Heart right ventricle (tissue), 16 donors: ENCODE data around the gene TAL1. TPM values are rescaled to one million over a fixed set of nuclear protein-coding genes. Genes with fewer than 3 reads are reported as not detected.

Experiments
- ATAC-seq, 8 donors: fragments of 200-7000 bp; cut with Tn5 transposase; one replicate each; pipeline ENCODE4 v1.9.1; 2020; ENCODE audit warnings: mild to moderate bottlenecking in 8 of 8, moderate library complexity in 8 of 8, moderate number of reproducible peaks in 1 of 8
- DNase-seq, 2 donors: peaks; one replicate each; pipeline ENCODE4 v3.0.0-alpha.2; 2020
- H3K27ac ChIP-seq, 10 donors: fragments of 200-600 bp; sonication (generic) in 2 of 10; one replicate each; pipeline versions ENCODE4 v1.5.0 to v1.8.0; 2020 to 2022; ENCODE audit warnings: mild to moderate bottlenecking in 3 of 10
- H3K27me3 ChIP-seq, 7 donors: fragments of 200-600 bp; one replicate each; pipeline ENCODE4 v1.8.0; 2021 to 2022; ENCODE audit warnings: mild to moderate bottlenecking in 2 of 7
- H3K36me3 ChIP-seq, 9 donors: fragments of 200-600 bp; sonication (generic) in 1 of 9; one replicate each; pipeline versions ENCODE4 v1.5.0 to v1.8.0; 2020 to 2022; ENCODE audit warnings: mild to moderate bottlenecking in 2 of 9
- H3K4me1 ChIP-seq, 9 donors: fragments of 200-600 bp; sonication (generic) in 1 of 9; one replicate each; pipeline versions ENCODE4 v1.5.0 to v1.8.0; 2020 to 2022; ENCODE audit warnings: mild to moderate bottlenecking in 4 of 9
- H3K4me3 ChIP-seq, 10 donors: fragments of 200-600 bp; sonication (generic) in 2 of 10; one replicate each; pipeline versions ENCODE4 v1.5.0 to v1.8.0; 2020 to 2022; ENCODE audit warnings: mild to moderate bottlenecking in 7 of 10, moderate library complexity in 2 of 10
- H3K9me3 ChIP-seq, 11 donors: fragments of 200-600 bp in 10 of 11; sonication (generic) in 2 of 11; one replicate each; pipeline versions ENCODE4 v1.5.0 to v1.8.0; 2013 to 2022; ENCODE audit warnings: mild to moderate bottlenecking in 2 of 11, control low read depth in 1 of 11, moderate library complexity in 1 of 11
- WGBS, 2 donors: extraction: QIAGEN DNeasy Blood & Tissue Kit; methylation state at CpG; one replicate each; pipeline ENCODE4 v1.1.7; 2013; ENCODE audit warnings: inconsistent platforms in 1 of 2; 5-methylcytosine and 5-hydroxymethylcytosine counted together
- intact Hi-C, 10 donors: fragments of 100-400 bp; cut with DNase I; formaldehyde crosslinking; loops; one replicate each; pipeline versions ENCODE4 v1.11.1 to v1.14.2; 2022
- polyA plus RNA-seq, 2 donors: library from polyadenylated mRNA; stranded (reverse); fragments of 200-250 nt; gene quantifications; one replicate each; pipeline ENCODE4 v1.2.3, GENCODE V29; 2013
- total RNA-seq, 10 donors: library from RNA; stranded (reverse); fragmentation: NEBNext Ultra II Directional in 3 of 10; extraction: Animal tissue kit (Norgen Biotek cat#: 25700) in 3 of 10; gene quantifications; one replicate each; pipeline versions ENCODE4 v1.2.1 to v1.2.4, GENCODE V29; 2021 to 2023
- TF ChIP-seq, protein P1 (sequence below), 9 donors: fragments of 200-600 bp; sonication (generic) in 2 of 9; IDR thresholded peaks; one replicate each; pipeline versions ENCODE4 v1.5.0 to v1.8.0; 2021 to 2022; ENCODE audit warnings: antibody characterized with exemption in 9 of 9, mild to moderate bottlenecking in 5 of 9, moderate library complexity in 1 of 9
- donor health status: Arrhythmogenic right ventricular cardiomyopathy.
- donor health status: ischemic (EF 13 %, LVEDD 7.1; RV severe dilation, severe dysfunction).
- donor health status: healthy with polysubstance abuse.
- donor health status: DM: no; HTN: yes; CAD: no.
- donor health status: DM: no; HTN: no; CAD: no.
- donor health status: ischemic (EF 25% LVEDD 6.9; RV normal size, moderate dysfunction).
- donor health status: ischemic (EF 25% LVEDD 5.7; RV mildly dilated, moderate dysfunction).
- donor health status: healthy.
- donor health status: DM: yes; HTN: yes; CAD: no.
- donor health status: Ischemic cardiomyopathy.
- donor health status: ischemic (EF 35%, LVEDD 5.7; RV mildly dilated, moderate dysfunction).
- donor health status: nonischemic (EF 11% LVEDD 7.7; RV severe dilation, severe dysfunction).
- donor health status: DM: yes; HTN: yes; CAD: no.
- donor health status: PGD.
- donor health status: ischemic (EF 29% LVEDD 5.4; RV normal size, mild dysfunction).
- donor health status: nonischemic (EF 23%, LVEDD 6.1; RV moderate dilation, normal function).

TAL1 gene
- total and polyA plus RNA-seq, 12 donors = 1.8 to 7.4 (median 4.0) TPM

- TF ChIP-seq, protein P1, sequence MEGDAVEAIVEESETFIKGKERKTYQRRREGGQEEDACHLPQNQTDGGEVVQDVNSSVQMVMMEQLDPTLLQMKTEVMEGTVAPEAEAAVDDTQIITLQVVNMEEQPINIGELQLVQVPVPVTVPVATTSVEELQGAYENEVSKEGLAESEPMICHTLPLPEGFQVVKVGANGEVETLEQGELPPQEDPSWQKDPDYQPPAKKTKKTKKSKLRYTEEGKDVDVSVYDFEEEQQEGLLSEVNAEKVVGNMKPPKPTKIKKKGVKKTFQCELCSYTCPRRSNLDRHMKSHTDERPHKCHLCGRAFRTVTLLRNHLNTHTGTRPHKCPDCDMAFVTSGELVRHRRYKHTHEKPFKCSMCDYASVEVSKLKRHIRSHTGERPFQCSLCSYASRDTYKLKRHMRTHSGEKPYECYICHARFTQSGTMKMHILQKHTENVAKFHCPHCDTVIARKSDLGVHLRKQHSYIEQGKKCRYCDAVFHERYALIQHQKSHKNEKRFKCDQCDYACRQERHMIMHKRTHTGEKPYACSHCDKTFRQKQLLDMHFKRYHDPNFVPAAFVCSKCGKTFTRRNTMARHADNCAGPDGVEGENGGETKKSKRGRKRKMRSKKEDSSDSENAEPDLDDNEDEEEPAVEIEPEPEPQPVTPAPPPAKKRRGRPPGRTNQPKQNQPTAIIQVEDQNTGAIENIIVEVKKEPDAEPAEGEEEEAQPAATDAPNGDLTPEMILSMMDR (IDR thresholded peaks at IDR 0.05) = peak; percentile 83 to 95 (median 90)
- no peaks in the 10 kb centered on the region for H3K36me3 ChIP-seq
- 17 to 18% methylated on average over 11 of the region's 11 CpGs for WGBS, 2 donors
- H3K9me3 ChIP-seq = peaks cover 0 to 10% (median 0%) of the 10 kb centered on the region in 11 donors
- no peak overlapping the region for H3K4me3 ChIP-seq
- no peak overlapping the region for H3K27ac ChIP-seq
- DNase-seq = peak in 1 of 2 donors; percentile 50
- H3K4me1 ChIP-seq = peaks cover 3 to 19% (median 12%) of the 10 kb centered on the region in 9 donors
- H3K27me3 ChIP-seq = peaks cover 0 to 12% (median 4%) of the 10 kb centered on the region in 7 donors
- peak in 4 of 8 donors; percentile 25 to 41 (median 27) for ATAC-seq
- intact Hi-C loops = loop anchor here in 6 of 10 donors (5.0 to 10.0 kb wide), 7 partner anchors 87 to 552 kb away; partner anchors contain the start of gene FOXD2 (in 1 of the 6)
Measured at GRCh38 chr1:47175227-47175934, 56.6 kb downstream of the TAL1 start.

DNA sequence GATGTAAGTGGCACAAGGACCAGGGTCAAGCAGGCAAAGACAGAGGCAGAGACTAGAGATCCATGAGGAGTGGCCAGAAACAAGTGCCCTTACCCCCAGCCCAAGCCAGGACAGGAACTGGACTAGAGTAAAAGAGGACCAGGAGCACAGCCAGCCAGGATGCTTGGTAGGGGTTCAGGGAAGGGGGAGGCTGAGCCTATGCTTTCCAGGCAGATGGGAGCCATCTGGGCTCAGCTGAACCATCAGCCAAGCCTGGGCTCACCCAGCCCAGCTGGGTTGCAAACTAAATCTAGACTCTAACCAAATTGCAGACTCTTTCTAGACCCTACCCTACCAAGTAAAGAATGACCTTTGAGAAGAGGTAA is 57.4 kb downstream of the TAL1 start:
- ATAC-seq (no peak), DNase-seq (no peak)
- intact Hi-C loops = loop anchor here in 6 of 10 donors (5.0 to 10.0 kb wide), 8 partner anchors 88 to 553 kb away; partner anchors contain the start of gene FOXD2 (in 1 of the 6)

DNA sequence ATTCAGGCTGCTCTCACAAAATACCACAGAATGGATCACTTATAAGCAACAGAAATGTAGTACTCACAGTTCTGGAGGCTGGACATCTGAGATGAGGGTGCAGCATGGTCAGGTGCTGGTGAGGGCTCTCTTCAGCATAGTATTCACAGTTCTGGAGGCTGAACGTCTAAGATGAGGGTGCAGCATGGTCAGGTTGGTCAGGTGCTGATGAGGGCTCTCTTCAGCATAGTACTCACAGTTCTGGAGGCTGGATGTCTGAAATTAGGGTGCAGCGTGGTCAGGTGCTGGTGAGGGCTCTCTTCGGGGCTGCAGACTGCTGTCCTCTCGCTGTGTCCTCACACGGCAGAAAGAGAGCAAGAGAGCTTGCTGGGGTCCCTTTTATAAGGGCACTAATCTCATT is 59.2 kb downstream of the TAL1 start:
- ATAC-seq (no peak), DNase-seq (no peak)
- no peaks in the 10 kb centered on the region for H3K36me3 ChIP-seq
- TF ChIP-seq, protein P1 (IDR thresholded peaks at IDR 0.05) = no peak
- intact Hi-C loops = loop anchor here in 3 of 10 donors (5.0 to 10.0 kb wide), 2 partner anchors 425 to 428 kb away; no protein-coding TSS in a partner anchor
- H3K27ac ChIP-seq = no peak overlapping the region
- 81 to 85% methylated on average over 5 of the region's 5 CpGs for WGBS, 2 donors
- H3K9me3 ChIP-seq = peaks cover 0 to 10% (median 0%) of the 10 kb centered on the region in 11 donors
- peaks cover 0 to 4% (median 0%) of the 10 kb centered on the region in 9 donors for H3K4me1 ChIP-seq
- H3K4me3 ChIP-seq = no peak overlapping the region
- H3K27me3 ChIP-seq = peaks cover 0 to 12% (median 4%) of the 10 kb centered on the region in 7 donors

More for the DNA sequence above, 57.4 kb downstream of the TAL1 start:
- H3K9me3 ChIP-seq = peaks cover 0 to 10% (median 0%) of the 10 kb centered on the region in 11 donors
- no peaks in the 10 kb centered on the region for H3K36me3 ChIP-seq
- peaks cover 0 to 12% (median 4%) of the 10 kb centered on the region in 7 donors for H3K27me3 ChIP-seq
- peaks cover under 1 to 13% (median 5%) of the 10 kb centered on the region in 9 donors for H3K4me1 ChIP-seq
- TF ChIP-seq, protein P1 (IDR thresholded peaks at IDR 0.05) = no peak
- no peak overlapping the region for H3K27ac ChIP-seq
- H3K4me3 ChIP-seq = no peak overlapping the region

Other genes starting within 250 kb of the TAL1 start
- gene CYP4X1, start 208.6 kb downstream of the TAL1 start, total RNA-seq = 1 to 10 TPM in 6 of 10 donors, under 1 TPM in 4; 0.28 to 2.2 (median 1.1) TPM
- 1 to 10 TPM; 2.1 to 4.1 TPM for gene CYP4X1, start 208.6 kb downstream of the TAL1 start, polyA plus RNA-seq
- under 1 TPM in 6 of 10 donors, not detected in 4; 0.12 to 0.70 (median 0.43) TPM for gene CYP4Z1, start 165.0 kb downstream of the TAL1 start, total RNA-seq
- 1 to 10 TPM in 1 of 2 donors, under 1 TPM in 1; 0.09 to 2.9 TPM for gene CYP4Z1, start 165.0 kb downstream of the TAL1 start, polyA plus RNA-seq
- gene CYP4A22, start 94.8 kb downstream of the TAL1 start, total RNA-seq = not detected
- not detected for gene CYP4A22, start 94.8 kb downstream of the TAL1 start, polyA plus RNA-seq
- under 1 TPM in 2 of 10 donors, not detected in 8; 0.44 to 0.78 TPM for gene PDZK1IP1, start 42.2 kb downstream of the TAL1 start, total RNA-seq
- gene PDZK1IP1, start 42.2 kb downstream of the TAL1 start, polyA plus RNA-seq = under 1 TPM; 0.23 to 0.51 TPM
- 1 to 10 TPM in 3 of 10 donors, under 1 TPM in 7; 0.44 to 2.1 (median 0.71) TPM for gene STIL, start 81.9 kb upstream of the TAL1 start, total RNA-seq
- under 1 TPM; 0.22 to 0.37 TPM for gene STIL, start 81.9 kb upstream of the TAL1 start, polyA plus RNA-seq
- 10 to 100 TPM; 63.4 to 81.5 (median 75.6) TPM for gene CMPK1, start 101.6 kb upstream of the TAL1 start, total RNA-seq
- 10 to 100 TPM; 41.4 to 41.7 TPM for gene CMPK1, start 101.6 kb upstream of the TAL1 start, polyA plus RNA-seq
- not detected for gene FOXE3, start 184.1 kb upstream of the TAL1 start, total RNA-seq
- under 1 TPM in 1 of 2 donors, not detected in 1; 0.03 TPM for gene FOXE3, start 184.1 kb upstream of the TAL1 start, polyA plus RNA-seq
- under 1 TPM in 4 of 10 donors, not detected in 6; 0.05 to 0.14 (median 0.07) TPM for gene FOXD2, start 205.8 kb upstream of the TAL1 start, total RNA-seq
- gene FOXD2, start 205.8 kb upstream of the TAL1 start, polyA plus RNA-seq = under 1 TPM in 1 of 2 donors, not detected in 1; 0.01 TPM